A673 (cell line): ENCODE measurements around the gene AP4S1. TPM values are rescaled to one million over a fixed set of nuclear protein-coding genes. Genes with fewer than 3 reads are reported as not detected.

Source experiments
- BruUV-seq: library from RNA; stranded (reverse); fragments of 400-500 nt; replicated peaks from 2 replicates; lab custom pipeline; 2021; lab: Mats Ljungman, UMichigan
- CTCF ChIA-PET: fragments of 300-600 bp; sonication (Branson Sonifier 250); formaldehyde crosslinking; loops from one replicate; lab custom pipeline; 2022; ENCODE audit warnings: antibody characterized with exemption; lab: Charles Lee
- POLR2A ChIA-PET: fragments of 300-600 bp; sonication (Branson Sonifier 250); formaldehyde crosslinking; loops from one replicate; lab custom pipeline; 2022; ENCODE audit warnings: antibody characterized with exemption; ENCODE audit not compliant: low non-redundant PET; lab: Charles Lee
- DNase-seq: peaks from one replicate; pipeline ENCODE4 v3.0.0-alpha.2; 2015; ENCODE audit warnings: low spot score
- H3K27ac ChIP-seq: fragments of 200-600 bp; sonication (generic); 2 replicates; pipeline ENCODE4 v1.5.1; 2016; ENCODE audit warnings: mixed run types, low read depth, mild to moderate bottlenecking, mixed read lengths, antibody characterized with exemption, low read length; ENCODE audit not compliant: poor library complexity, severe bottlenecking
- H3K27me3 ChIP-seq: fragments of 200-600 bp; sonication (generic); replicated peaks from 2 replicates; pipeline ENCODE4 v1.6.1; 2017; ENCODE audit warnings: mixed run types, low read depth, mild to moderate bottlenecking, mixed read lengths, antibody characterized with exemption, low read length; ENCODE audit not compliant: insufficient read depth, poor library complexity
- H3K36me3 ChIP-seq: fragments of 200-600 bp; sonication (generic); 2 replicates; pipeline ENCODE4 v1.6.1; 2016; ENCODE audit warnings: mixed run types, mild to moderate bottlenecking, mixed read lengths, antibody characterized with exemption, low read length; ENCODE audit not compliant: insufficient read depth, poor library complexity, severe bottlenecking
- H3K4me1 ChIP-seq: fragments of 200-600 bp; sonication (generic); 2 replicates; pipeline ENCODE4 v1.6.1; 2017; ENCODE audit warnings: mixed run types, mild to moderate bottlenecking, mixed read lengths, antibody characterized with exemption, low read length; ENCODE audit not compliant: insufficient read depth, poor library complexity, severe bottlenecking
- H3K4me3 ChIP-seq: fragments of 200-600 bp; sonication (generic); 2 replicates; pipeline ENCODE4 v1.5.1; 2016; ENCODE audit warnings: low read depth, mixed run types, mild to moderate bottlenecking, mixed read lengths, low read length; ENCODE audit not compliant: poor library complexity, severe bottlenecking
- H3K9me3 ChIP-seq: fragments of 200-600 bp; sonication (generic); 2 replicates; pipeline ENCODE4 v1.6.1; 2016; ENCODE audit warnings: mixed run types, low read depth, mild to moderate bottlenecking, mixed read lengths, antibody characterized with exemption, low read length; ENCODE audit not compliant: poor library complexity, severe bottlenecking
- CTCF ChIP-seq: fragments of 300-800, 200-600 bp; sonication (generic); conservative IDR thresholded peaks from 2 replicates; pipeline ENCODE4 v1.5.1; 2017; ENCODE audit warnings: low read depth, mild to moderate bottlenecking, antibody characterized with exemption, low read length, moderate library complexity, mixed read lengths
- EZH2 ChIP-seq: fragments of 200-600 bp; sonication (generic); IDR thresholded peaks from 2 replicates; pipeline ENCODE4 v1.6.1; 2017; ENCODE audit warnings: borderline replicate concordance, low read depth, mild to moderate bottlenecking, mixed read lengths, antibody characterized with exemption, low read length; ENCODE audit not compliant: poor library complexity, severe bottlenecking
- intact Hi-C: fragments of 100-400 bp; cut with micrococcal nuclease; formaldehyde crosslinking; loops from one replicate; pipeline ENCODE4 v1.10.0; 2022; ENCODE audit not compliant: unreplicated experiment
- total RNA-seq: library from RNA; stranded (reverse); gene quantifications from 2 replicates; pipeline ENCODE4 v1.2.3, GENCODE V29; 2021

Gene AP4S1
- total RNA-seq, 1 experiment from 2014 or later = 8.6 TPM

GRCh38 chr14:31096255-31096654 is 70.8 kb downstream of the AP4S1 start:
- CTCF ChIA-PET = no interaction called here
- TF ChIP-seq CTCF (no peak), EZH2 (no peak)

GRCh38 chr14:31097081-31097480 is 71.6 kb downstream of the AP4S1 start:
- POLR2A ChIA-PET = no interaction called here
- CTCF ChIA-PET = no interaction called here
- DNase-seq = no peak
- intact Hi-C loops = no loop called here
- peaks cover 48% of the 10 kb centered on the region for H3K36me3 ChIP-seq
- H3K27ac ChIP-seq = no peak overlapping the region
- H3K27me3 ChIP-seq = no peaks in the 10 kb centered on the region
- no TSS peak for BruUV-seq
- H3K9me3 ChIP-seq = no peaks in the 10 kb centered on the region
- no peak overlapping the region for H3K4me3 ChIP-seq
- no peaks in the 10 kb centered on the region for H3K4me1 ChIP-seq
- no peak for TF ChIP-seq EZH2
- no peak for TF ChIP-seq CTCF

More at GRCh38 chr14:31096255-31096654, 70.8 kb downstream of the AP4S1 start:
- no peaks in the 10 kb centered on the region for H3K4me1 ChIP-seq
- intact Hi-C loops = no loop called here
- H3K27me3 ChIP-seq = no peaks in the 10 kb centered on the region
- peaks cover 40% of the 10 kb centered on the region for H3K36me3 ChIP-seq
- POLR2A ChIA-PET = no interaction called here
- no TSS peak for BruUV-seq
- H3K27ac ChIP-seq = no peak overlapping the region
- no peak for DNase-seq
- no peaks in the 10 kb centered on the region for H3K9me3 ChIP-seq
- H3K4me3 ChIP-seq = no peak overlapping the region

- DNase-seq = no peak
- intact Hi-C loops = no loop called here
- Histone ChIP-seq H3K27ac (no peak overlapping the region), H3K4me3 (no peak overlapping the region), H3K27me3 (no peaks in the 10 kb centered on the region), H3K9me3 (no peaks in the 10 kb centered on the region), H3K36me3 (peaks cover 78% of the 10 kb centered on the region), H3K4me1 (no peaks in the 10 kb centered on the region)
- POLR2A ChIA-PET = no interaction called here
- BruUV-seq = TSS peak; percentile 77
- TF ChIP-seq CTCF (no peak), EZH2 (no peak)
- CTCF ChIA-PET = no interaction called here
Observed at GRCh38 chr14:31106768-31107167, 81.3 kb downstream of the AP4S1 start.
